H1 (cell line): ENCODE results near the gene UTP14A.

Experiments
- RXRA ChIP-seq: IDR thresholded peaks from 2 replicates; pipeline ENCODE4 v1.6.1; 2011; ENCODE audit warnings: low read depth, mild to moderate bottlenecking, low read length, moderate library complexity; ENCODE audit not compliant: insufficient read depth
- TF ChIP-seq, protein P1 (sequence below), 3 experiments: IDR thresholded peaks; 1 replicate in 2 of 3; 2 replicates in 1 of 3; pipeline versions ENCODE4 v1.5.1 to v1.6.1; 2011; ENCODE audit warnings: low read length in 3 of 3, mild to moderate bottlenecking in 3 of 3, inconsistent platforms in 2 of 3, low read depth in 1 of 3, moderate library complexity in 1 of 3; ENCODE audit not compliant: insufficient read depth in 1 of 3; ENCODE audit errors: control extremely low read depth in 1 of 3

GRCh38 chrX:129965166-129965565 is 59.2 kb downstream of the UTP14A start:
- no peak for TF ChIP-seq RXRA
- TF ChIP-seq, protein P1, sequence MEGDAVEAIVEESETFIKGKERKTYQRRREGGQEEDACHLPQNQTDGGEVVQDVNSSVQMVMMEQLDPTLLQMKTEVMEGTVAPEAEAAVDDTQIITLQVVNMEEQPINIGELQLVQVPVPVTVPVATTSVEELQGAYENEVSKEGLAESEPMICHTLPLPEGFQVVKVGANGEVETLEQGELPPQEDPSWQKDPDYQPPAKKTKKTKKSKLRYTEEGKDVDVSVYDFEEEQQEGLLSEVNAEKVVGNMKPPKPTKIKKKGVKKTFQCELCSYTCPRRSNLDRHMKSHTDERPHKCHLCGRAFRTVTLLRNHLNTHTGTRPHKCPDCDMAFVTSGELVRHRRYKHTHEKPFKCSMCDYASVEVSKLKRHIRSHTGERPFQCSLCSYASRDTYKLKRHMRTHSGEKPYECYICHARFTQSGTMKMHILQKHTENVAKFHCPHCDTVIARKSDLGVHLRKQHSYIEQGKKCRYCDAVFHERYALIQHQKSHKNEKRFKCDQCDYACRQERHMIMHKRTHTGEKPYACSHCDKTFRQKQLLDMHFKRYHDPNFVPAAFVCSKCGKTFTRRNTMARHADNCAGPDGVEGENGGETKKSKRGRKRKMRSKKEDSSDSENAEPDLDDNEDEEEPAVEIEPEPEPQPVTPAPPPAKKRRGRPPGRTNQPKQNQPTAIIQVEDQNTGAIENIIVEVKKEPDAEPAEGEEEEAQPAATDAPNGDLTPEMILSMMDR (IDR thresholded peaks at IDR 0.05; ENCODE audit: control extremely low read depth in 1 of 3, insufficient read depth in 1 of 3, low read depth in 1 of 3, low read length in 3 of 3) = no peak
